Vagina (tissue), 2 donors: ENCODE data around the gene MIOS.

ENCODE experiments used
- CTCF ChIP-seq, 3 experiments: fragments of 450-650 bp in 2 of 3; fragments of 200-600 bp in 1 of 3; sonication (generic) in 1 of 3; IDR thresholded peaks; one replicate each; pipeline ENCODE4 v1.5.1; 2017 to 2019; ENCODE audit warnings: antibody characterized with exemption in 3 of 3, mild to moderate bottlenecking in 2 of 3, moderate library complexity in 2 of 3
- POLR2AphosphoS5 ChIP-seq, 2 donors: sonication (generic); formaldehyde crosslinking; IDR thresholded peaks; one replicate each; pipeline ENCODE4 v1.9.0; 2017; ENCODE audit warnings: antibody characterized with exemption in 2 of 2, mild to moderate bottlenecking in 2 of 2, low read depth in 1 of 2; ENCODE audit not compliant: insufficient read depth in 1 of 2

GRCh38 chr7:7527047-7527446, 39.6 kb upstream of the MIOS start:
- no peak for TF ChIP-seq CTCF (IDR thresholded peaks at IDR 0.05)
- TF ChIP-seq POLR2AphosphoS5 (IDR thresholded peaks at IDR 0.05; ENCODE audit: insufficient read depth in 1 of 2, low read depth in 1 of 2) = no peak
